ENCODE measurements around the gene NRG3. TPM values are rescaled to one million over a fixed set of nuclear protein-coding genes. Genes with fewer than 3 reads are reported as not detected.

NRG3 gene
- total RNA-seq, 2 experiments from 2014 or later: not detected

DNA sequence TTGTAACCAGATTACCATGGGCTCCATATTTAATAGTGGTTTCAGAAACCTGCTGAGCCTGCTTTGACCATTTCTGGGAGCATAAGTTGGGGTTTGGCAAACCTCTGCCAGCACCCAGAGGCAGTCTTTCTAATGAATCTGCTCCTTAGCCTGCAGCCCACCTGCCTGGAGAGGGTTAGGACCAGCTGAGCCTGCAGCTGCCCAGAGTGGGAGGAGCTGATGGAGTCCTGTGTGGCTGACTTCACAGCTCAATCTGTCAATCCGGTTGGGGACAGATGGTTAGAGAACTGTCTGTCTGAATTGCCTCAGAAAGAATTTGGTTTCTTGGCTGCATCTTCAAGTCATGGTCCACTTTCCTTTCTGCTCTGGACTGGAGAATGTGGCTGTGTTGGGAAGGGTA lies 444.6 kb downstream of the NRG3 start:
- no peak overlapping the region for H3K27ac ChIP-seq (ENCODE audit: low read depth in 1 of 2, low read length in 2 of 2)
- ChIA-PET POLR2A (no interaction called here), CTCF (no interaction called here)
- Mint-ChIP-seq H3K4me3 (no peak overlapping the region), H3K27ac (no peak overlapping the region), H3K36me3 (ENCODE audit: low read depth) (no peaks in the 10 kb centered on the region), H3K4me1 (ENCODE audit: low read depth) (no peaks in the 10 kb centered on the region), H3K27me3 (no peaks in the 10 kb centered on the region), H3K9me3 (peaks cover 3% of the 10 kb centered on the region)
- H3K4me3 ChIP-seq (ENCODE audit: low read length): no peak overlapping the region
- DNase-seq (no peak), ATAC-seq (ENCODE audit: poor library complexity) (no peak)
- peaks cover 0 to 5% of the 10 kb centered on the region in 2 experiments for H3K9me3 ChIP-seq (ENCODE audit: control insufficient read depth in 1 of 2, insufficient read depth in 1 of 2, low read length in 2 of 2)
- no peaks in the 10 kb centered on the region for H3K27me3 ChIP-seq (ENCODE audit: control insufficient read depth in 1 of 2, insufficient read depth in 2 of 2, low read length in 2 of 2)
- intact Hi-C loops (cut with DNase I, micrococcal nuclease): no loop called here
- H3K4me1 ChIP-seq (ENCODE audit: insufficient read depth, low read length): no peaks in the 10 kb centered on the region
- H3K36me3 ChIP-seq (ENCODE audit: insufficient read depth, low read length): no peaks in the 10 kb centered on the region
- no peak for TF ChIP-seq CTCF (IDR thresholded peaks at IDR 0.05)

DNA sequence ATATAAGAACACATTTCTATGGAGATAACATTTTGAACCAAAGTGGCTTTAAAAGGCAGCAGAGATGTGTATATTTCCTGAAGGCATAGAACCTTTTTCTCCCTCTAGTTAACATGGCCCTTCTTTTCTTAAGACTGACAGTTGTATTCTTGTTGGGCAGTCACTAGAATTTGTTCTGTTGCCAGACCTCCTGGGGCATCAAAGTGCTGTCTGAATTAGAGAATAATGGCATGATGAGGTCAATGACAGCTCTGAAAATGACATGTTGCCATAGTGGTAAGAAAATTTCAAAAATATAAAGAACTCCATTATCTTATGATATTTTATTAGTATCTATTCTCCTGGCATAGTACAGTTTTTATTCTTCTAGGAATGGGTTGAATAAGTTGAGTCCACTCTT lies 446.7 kb downstream of the NRG3 start:
- ChIA-PET CTCF (no interaction called here), POLR2A (no interaction called here)
- Mint-ChIP-seq H3K27ac (no peak overlapping the region), H3K27me3 (no peaks in the 10 kb centered on the region), H3K4me1 (ENCODE audit: low read depth) (no peaks in the 10 kb centered on the region), H3K4me3 (no peak overlapping the region), H3K36me3 (ENCODE audit: low read depth) (no peaks in the 10 kb centered on the region), H3K9me3 (peaks cover 3% of the 10 kb centered on the region)
- TF ChIP-seq CTCF (IDR thresholded peaks at IDR 0.05): no peak
- H3K27ac ChIP-seq (ENCODE audit: low read depth in 1 of 2, low read length in 2 of 2): no peak overlapping the region
- H3K27me3 ChIP-seq (ENCODE audit: control insufficient read depth in 1 of 2, insufficient read depth in 2 of 2, low read length in 2 of 2): no peaks in the 10 kb centered on the region
- DNase-seq: no peak
- H3K4me3 ChIP-seq (ENCODE audit: low read length): no peak overlapping the region
- no peaks in the 10 kb centered on the region for H3K9me3 ChIP-seq (ENCODE audit: control insufficient read depth in 1 of 2, insufficient read depth in 1 of 2, low read length in 2 of 2)
- intact Hi-C loops (cut with DNase I, micrococcal nuclease): no loop called here
- ATAC-seq (ENCODE audit: poor library complexity): no peak
- no peaks in the 10 kb centered on the region for H3K4me1 ChIP-seq (ENCODE audit: insufficient read depth, low read length)
- H3K36me3 ChIP-seq (ENCODE audit: insufficient read depth, low read length): no peaks in the 10 kb centered on the region

GRCh38 chr10:82331716-82332115 lies 456.7 kb downstream of the NRG3 start:
- Mint-ChIP-seq H3K27ac (no peak overlapping the region), H3K9me3 (no peaks in the 10 kb centered on the region), H3K4me3 (no peak overlapping the region), H3K27me3 (no peaks in the 10 kb centered on the region), H3K36me3 (ENCODE audit: low read depth) (no peaks in the 10 kb centered on the region), H3K4me1 (ENCODE audit: low read depth) (no peaks in the 10 kb centered on the region)
- no peak for TF ChIP-seq CTCF (IDR thresholded peaks at IDR 0.05)
- DNase-seq (no peak), ATAC-seq (ENCODE audit: poor library complexity) (no peak)
- Histone ChIP-seq H3K27ac (ENCODE audit: low read depth in 1 of 2, low read length in 2 of 2) (no peak overlapping the region), H3K4me3 (ENCODE audit: low read length) (no peak overlapping the region), H3K36me3 (ENCODE audit: insufficient read depth, low read length) (no peaks in the 10 kb centered on the region), H3K27me3 (ENCODE audit: control insufficient read depth in 1 of 2, insufficient read depth in 2 of 2, low read length in 2 of 2) (no peaks in the 10 kb centered on the region), H3K4me1 (ENCODE audit: insufficient read depth, low read length) (no peaks in the 10 kb centered on the region), H3K9me3 (ENCODE audit: control insufficient read depth in 1 of 2, insufficient read depth in 1 of 2, low read length in 2 of 2) (peaks cover 0 to 4% of the 10 kb centered on the region in 2 experiments)
- CTCF ChIA-PET: no interaction called here
- POLR2A ChIA-PET: no interaction called here
- intact Hi-C loops (cut with DNase I, micrococcal nuclease): no loop called here
